ENCODE data around the gene TLE4. TPM values are rescaled to one million over a fixed set of nuclear protein-coding genes. Genes with fewer than 3 reads are reported as not detected.

The TLE4 gene
- total and polyA plus RNA-seq, 2 donors from 2014 or later, result 5.5 to 35.7 TPM

- intact Hi-C loops (cut with DNase I), result no loop called here
- TF ChIP-seq CTCF (IDR thresholded peaks at IDR 0.05; ENCODE audit: borderline replicate concordance, extremely low read depth, insufficient read depth), result no peak
- no peak overlapping the region for H3K4me3 ChIP-seq (ENCODE audit: low read length in 3 of 3)
- H3K9ac ChIP-seq (ENCODE audit: low read length in 3 of 3), result no peak overlapping the region
- H3K36me3 ChIP-seq (ENCODE audit: control insufficient read depth in 2 of 3, insufficient read depth in 3 of 3, low read length in 3 of 3), result no peaks in the 10 kb centered on the region
- no peaks in the 10 kb centered on the region for H3K27me3 ChIP-seq (ENCODE audit: control insufficient read depth, insufficient read depth, low read length)
- H3K9me3 ChIP-seq (ENCODE audit: control insufficient read depth in 2 of 3, insufficient read depth in 1 of 3, low read length in 3 of 3), result no peaks in the 10 kb centered on the region
- peaks cover 3 to 5% (median 4%) of the 10 kb centered on the region in 3 donors for H3K4me1 ChIP-seq (ENCODE audit: control insufficient read depth in 2 of 3, insufficient read depth in 2 of 3, low read depth in 1 of 3, low read length in 3 of 3)
- DNase-seq (no peak), FAIRE-seq (no peak)
- H3K27ac ChIP-seq (ENCODE audit: low read depth in 2 of 2, low read length in 2 of 2), result no peak overlapping the region
These were observed 91.5 kb downstream of the TLE4 start for GRCh38 chr9:79663300-79663699.

- Histone ChIP-seq H3K4me3 (ENCODE audit: low read length in 3 of 3) (no peak overlapping the region), H3K27me3 (ENCODE audit: control insufficient read depth, insufficient read depth, low read length) (no peaks in the 10 kb centered on the region), H3K9ac (ENCODE audit: low read length in 3 of 3) (no peak overlapping the region), H3K36me3 (ENCODE audit: control insufficient read depth in 2 of 3, insufficient read depth in 3 of 3, low read length in 3 of 3) (no peaks in the 10 kb centered on the region), H3K4me1 (ENCODE audit: control insufficient read depth in 2 of 3, insufficient read depth in 2 of 3, low read depth in 1 of 3, low read length in 3 of 3) (peaks cover 3 to 5% (median 4%) of the 10 kb centered on the region in 3 donors), H3K9me3 (ENCODE audit: control insufficient read depth in 2 of 3, insufficient read depth in 1 of 3, low read length in 3 of 3) (no peaks in the 10 kb centered on the region), H3K27ac (ENCODE audit: low read depth in 2 of 2, low read length in 2 of 2) (no peak overlapping the region)
- DNase-seq (peak in 4 of 5 donors; percentile 33 to 61 (median 52)), FAIRE-seq (no peak)
- intact Hi-C loops (cut with DNase I), result no loop called here
- TF ChIP-seq CTCF (IDR thresholded peaks at IDR 0.05; ENCODE audit: borderline replicate concordance, extremely low read depth, insufficient read depth), result no peak
These were observed 92.1 kb downstream of the TLE4 start for GRCh38 chr9:79663878-79664277.

GRCh38 chr9:79664375-79664831 is 92.6 kb downstream of the TLE4 start:
- no peaks in the 10 kb centered on the region for H3K9me3 ChIP-seq (ENCODE audit: control insufficient read depth in 2 of 3, insufficient read depth in 1 of 3, low read length in 3 of 3)
- H3K4me3 ChIP-seq (ENCODE audit: low read length in 3 of 3), result no peak overlapping the region
- H3K27ac ChIP-seq (ENCODE audit: low read depth in 2 of 2, low read length in 2 of 2), result no peak overlapping the region
- no peaks in the 10 kb centered on the region for H3K27me3 ChIP-seq (ENCODE audit: control insufficient read depth, insufficient read depth, low read length)
- TF ChIP-seq CTCF (IDR thresholded peaks at IDR 0.05; ENCODE audit: borderline replicate concordance, extremely low read depth, insufficient read depth), result no peak
- intact Hi-C loops (cut with DNase I), result no loop called here
- no peaks in the 10 kb centered on the region for H3K36me3 ChIP-seq (ENCODE audit: control insufficient read depth in 2 of 3, insufficient read depth in 3 of 3, low read length in 3 of 3)
- FAIRE-seq (no peak), DNase-seq (no peak)
- H3K4me1 ChIP-seq (ENCODE audit: control insufficient read depth in 2 of 3, insufficient read depth in 2 of 3, low read depth in 1 of 3, low read length in 3 of 3), result peaks cover 3 to 5% (median 4%) of the 10 kb centered on the region in 3 donors
- no peak overlapping the region for H3K9ac ChIP-seq (ENCODE audit: low read length in 3 of 3)

GRCh38 chr9:79665369-79665768 is 93.6 kb downstream of the TLE4 start:
- no peak for TF ChIP-seq CTCF (IDR thresholded peaks at IDR 0.05; ENCODE audit: borderline replicate concordance, extremely low read depth, insufficient read depth)
- Histone ChIP-seq H3K36me3 (ENCODE audit: control insufficient read depth in 2 of 3, insufficient read depth in 3 of 3, low read length in 3 of 3) (no peaks in the 10 kb centered on the region), H3K9ac (ENCODE audit: low read length in 3 of 3) (no peak overlapping the region), H3K4me1 (ENCODE audit: control insufficient read depth in 2 of 3, insufficient read depth in 2 of 3, low read depth in 1 of 3, low read length in 3 of 3) (peaks cover 3 to 5% (median 4%) of the 10 kb centered on the region in 3 donors), H3K27ac (ENCODE audit: low read depth in 2 of 2, low read length in 2 of 2) (no peak overlapping the region), H3K4me3 (ENCODE audit: low read length in 3 of 3) (no peak overlapping the region), H3K27me3 (ENCODE audit: control insufficient read depth, insufficient read depth, low read length) (no peaks in the 10 kb centered on the region), H3K9me3 (ENCODE audit: control insufficient read depth in 2 of 3, insufficient read depth in 1 of 3, low read length in 3 of 3) (no peaks in the 10 kb centered on the region)
- DNase-seq, result no peak
- intact Hi-C loops (cut with DNase I), result no loop called here
- no peak for FAIRE-seq
